H9 (cell line): ENCODE measurements around the gene PLRG1. TPM values are rescaled to one million over a fixed set of nuclear protein-coding genes. Genes with fewer than 3 reads are reported as not detected.

Source experiments
- DNase-seq: peaks from one replicate; pipeline ENCODE4 v3.0.0-alpha.2; 2017
- H2AFZ ChIP-seq: one replicate; pipeline ENCODE4 v1.6.1; 2013; ENCODE audit warnings: mild to moderate bottlenecking, low read length, control low read depth, moderate library complexity
- H2AK5ac ChIP-seq: 2 replicates; pipeline ENCODE4 v1.6.1; 2013; ENCODE audit warnings: low read length, control low read depth, mixed read lengths; ENCODE audit not compliant: insufficient read length
- H2BK120ac ChIP-seq: one replicate; pipeline ENCODE4 v1.6.1; 2013; ENCODE audit warnings: low read depth, mild to moderate bottlenecking, low read length, control low read depth, inconsistent platforms; ENCODE audit not compliant: poor library complexity, severe bottlenecking
- H2BK12ac ChIP-seq: 2 replicates; pipeline ENCODE4 v1.6.1; 2013; ENCODE audit warnings: low read length, control low read depth, mixed read lengths, low read depth; ENCODE audit not compliant: insufficient read length
- H2BK15ac ChIP-seq: 2 replicates; pipeline ENCODE4 v1.6.1; 2013; ENCODE audit warnings: low read depth, low read length, control low read depth
- H2BK20ac ChIP-seq: one replicate; pipeline ENCODE4 v1.6.1; 2013; ENCODE audit warnings: low read depth, mild to moderate bottlenecking, low read length, control low read depth, inconsistent platforms; ENCODE audit not compliant: poor library complexity, severe bottlenecking
- H2BK5ac ChIP-seq: 2 replicates; pipeline ENCODE4 v1.6.1; 2013; ENCODE audit warnings: low read length, control low read depth, mixed read lengths; ENCODE audit not compliant: insufficient read length
- H3K14ac ChIP-seq: 2 replicates; pipeline ENCODE4 v1.6.1; 2013; ENCODE audit warnings: low read length, control low read depth; ENCODE audit not compliant: insufficient read depth
- H3K18ac ChIP-seq: 2 replicates; pipeline ENCODE4 v1.6.1; 2013; ENCODE audit warnings: low read depth, mild to moderate bottlenecking, mixed read lengths, low read length, control low read depth; ENCODE audit not compliant: insufficient read length
- H3K23ac ChIP-seq: 2 replicates; pipeline ENCODE4 v1.6.1; 2013; ENCODE audit warnings: low read length, control low read depth, mixed read lengths, low read depth; ENCODE audit not compliant: insufficient read length
- H3K23me2 ChIP-seq: 2 replicates; pipeline ENCODE4 v1.6.1; 2013; ENCODE audit warnings: low read depth, mild to moderate bottlenecking, mixed read lengths, low read length, control low read depth; ENCODE audit not compliant: insufficient read length, poor library complexity, severe bottlenecking
- H3K27ac ChIP-seq: 2 replicates; pipeline ENCODE4 v1.5.1; 2013; ENCODE audit warnings: low read length, control low read depth, mixed read lengths, low read depth; ENCODE audit not compliant: insufficient read length
- H3K27me3 ChIP-seq: 2 replicates; pipeline ENCODE4 v1.6.1; 2013; ENCODE audit warnings: low read length, control low read depth, inconsistent platforms; ENCODE audit not compliant: insufficient read depth
- H3K4ac ChIP-seq: 2 replicates; pipeline ENCODE4 v1.6.1; 2013; ENCODE audit warnings: low read depth, mild to moderate bottlenecking, control low read depth, inconsistent platforms, low read length, moderate library complexity
- H3K4me1 ChIP-seq: 2 replicates; pipeline ENCODE4 v1.6.1; 2013; ENCODE audit warnings: low read length, control low read depth, inconsistent platforms; ENCODE audit not compliant: insufficient read depth
- H3K4me2 ChIP-seq: 2 replicates; pipeline ENCODE4 v1.6.1; 2013; ENCODE audit warnings: low read length, control low read depth, mixed read lengths; ENCODE audit not compliant: insufficient read length, insufficient read depth
- H3K56ac ChIP-seq: 2 replicates; pipeline ENCODE4 v1.6.1; 2013; ENCODE audit warnings: low read depth, mild to moderate bottlenecking, mixed read lengths, low read length, control low read depth; ENCODE audit not compliant: insufficient read length
- H3K79me1 ChIP-seq: 2 replicates; pipeline ENCODE4 v1.6.1; 2013; ENCODE audit warnings: low read depth, mild to moderate bottlenecking, moderate library complexity, low read length, control low read depth, inconsistent platforms; ENCODE audit not compliant: insufficient read depth, poor library complexity, severe bottlenecking
- H3K79me2 ChIP-seq: 2 replicates; pipeline ENCODE4 v1.6.1; 2013; ENCODE audit warnings: low read length, control low read depth, inconsistent platforms; ENCODE audit not compliant: insufficient read depth
- H3K9ac ChIP-seq: 2 replicates; pipeline ENCODE4 v1.6.1; 2013; ENCODE audit warnings: low read length, control low read depth, mixed read lengths; ENCODE audit not compliant: insufficient read length; ENCODE audit errors: extremely low read depth
- H3K9me3 ChIP-seq: one replicate; pipeline ENCODE4 v1.6.1; 2013; ENCODE audit warnings: low read depth, low read length, inconsistent platforms; ENCODE audit not compliant: control insufficient read depth
- H3T11ph ChIP-seq: one replicate; pipeline ENCODE4 v1.6.1; 2013; ENCODE audit warnings: mild to moderate bottlenecking, low read length, control low read depth, inconsistent platforms
- H4K20me1 ChIP-seq: one replicate; pipeline ENCODE4 v1.6.1; 2013; ENCODE audit not compliant: control insufficient read depth, insufficient read length, insufficient read depth
- H4K5ac ChIP-seq: 2 replicates; pipeline ENCODE4 v1.6.1; 2013; ENCODE audit warnings: low read depth, mild to moderate bottlenecking, mixed read lengths, low read length, control low read depth; ENCODE audit not compliant: insufficient read length
- H4K8ac ChIP-seq: replicated peaks from 2 replicates; pipeline ENCODE4 v1.6.1; 2013; ENCODE audit warnings: low read length, control low read depth, mixed read lengths, low read depth; ENCODE audit not compliant: insufficient read length
- H4K91ac ChIP-seq: 2 replicates; pipeline ENCODE4 v1.6.1; 2013; ENCODE audit warnings: low read depth, mild to moderate bottlenecking, moderate library complexity, mixed read lengths, low read length, control low read depth; ENCODE audit not compliant: insufficient read length
- H3K27ac Mint-ChIP-seq, 3 experiments: 2 replicates in 2 of 3; 3 replicates in 1 of 3; pipeline ENCODE4 v1.8.0; 2020 to 2021; ENCODE audit warnings: mixed read lengths in 3 of 3, mild to moderate bottlenecking in 1 of 3, moderate library complexity in 1 of 3
- H3K27me3 Mint-ChIP-seq: 2 replicates; pipeline ENCODE4 v1.8.0; 2021; ENCODE audit warnings: low read depth, mild to moderate bottlenecking, moderate library complexity, mixed read lengths
- H3K36me3 Mint-ChIP-seq, 3 experiments: 2 replicates in 2 of 3; 3 replicates in 1 of 3; pipeline ENCODE4 v1.8.0; 2020 to 2021; ENCODE audit warnings: low read depth in 3 of 3, mixed read lengths in 3 of 3; ENCODE audit not compliant: insufficient read depth in 1 of 3
- H3K4me1 Mint-ChIP-seq, 2 experiments: 2 replicates each; pipeline ENCODE4 v1.8.0; 2020; ENCODE audit warnings: mixed read lengths in 2 of 2
- H3K4me3 Mint-ChIP-seq, 2 experiments: 2 replicates in 1 of 2; 3 replicates in 1 of 2; pipeline ENCODE4 v1.8.0; 2020 to 2021; ENCODE audit warnings: mild to moderate bottlenecking in 2 of 2, mixed read lengths in 2 of 2, moderate library complexity in 1 of 2
- H3K9me3 Mint-ChIP-seq, 2 experiments: 2 replicates in 1 of 2; 3 replicates in 1 of 2; pipeline ENCODE4 v1.8.0; 2020; ENCODE audit warnings: mild to moderate bottlenecking in 2 of 2, mixed read lengths in 2 of 2, moderate library complexity in 1 of 2
- CTCF ChIP-seq: fragments of 200-600 bp; sonication (generic); conservative IDR thresholded peaks from 3 replicates; pipeline ENCODE4 v1.8.0; 2021; ENCODE audit warnings: antibody characterized with exemption, mild to moderate bottlenecking
- WGBS: extraction: QIAGEN DNeasy Blood & Tissue Kit; methylation state at CpG from one replicate; pipeline ENCODE4 v1.1.7; 2013; ENCODE audit warnings: missing lambda C conversion rate, low lambda C conversion rate, mixed read lengths; ENCODE audit not compliant: insufficient read length; ENCODE audit errors: extremely low coverage; 5-methylcytosine and 5-hydroxymethylcytosine counted together
- total RNA-seq: library from RNA; stranded (reverse); gene quantifications from 2 replicates; pipeline ENCODE4 v1.2.1, GENCODE V29; 2021

The PLRG1 gene
- total RNA-seq, 1 experiment from 2014 or later = 113 TPM

- Histone ChIP-seq H3K23me2 (no peaks in the 10 kb centered on the region), H3K4ac (no peak overlapping the region), H3K9me3 (no peaks in the 10 kb centered on the region), H3K79me1 (no peaks in the 10 kb centered on the region), H3K4me1 (no peaks in the 10 kb centered on the region), H2BK120ac (no peak overlapping the region), H3K27me3 (no peaks in the 10 kb centered on the region), H2BK15ac (no peak overlapping the region), H3T11ph (no peak overlapping the region), H2AFZ (no peak overlapping the region), H3K9ac (no peak overlapping the region), H4K20me1 (no peaks in the 10 kb centered on the region), H3K79me2 (no peaks in the 10 kb centered on the region), H2BK20ac (no peak overlapping the region), H4K8ac (no peak overlapping the region), H3K56ac (no peak overlapping the region), H4K5ac (no peak overlapping the region), H2AK5ac (no peak overlapping the region), H3K27ac (no peak overlapping the region), H3K18ac (no peak overlapping the region), H2BK5ac (no peak overlapping the region), H3K14ac (no peak overlapping the region), H3K4me2 (no peak overlapping the region), H4K91ac (no peak overlapping the region), H2BK12ac (no peak overlapping the region), H3K23ac (no peak overlapping the region)
- TF ChIP-seq CTCF = no peak
- DNase-seq = no peak
- H3K27ac Mint-ChIP-seq = no peak overlapping the region
- no peaks in the 10 kb centered on the region for H3K9me3 Mint-ChIP-seq
- no CpG with 5 or more reads among the region's 4 CpGs for whole genome bisulfite sequencing
- no peak overlapping the region for H3K4me3 Mint-ChIP-seq
- no peaks in the 10 kb centered on the region for H3K4me1 Mint-ChIP-seq
- H3K36me3 Mint-ChIP-seq = no peaks in the 10 kb centered on the region
- H3K27me3 Mint-ChIP-seq = no peaks in the 10 kb centered on the region; the same call in 1 of the 2 replicates
Observed at GRCh38 chr4:154519214-154519613, 31.0 kb downstream of the PLRG1 start.
